ENCODE measurements around the gene INO80B.
"Not testable (repeated sequence)": the region's sequence is repeated elsewhere in the genome, so short reads cannot be mapped to it uniquely, and the experiment has no call there.

Gene INO80B

DNA sequence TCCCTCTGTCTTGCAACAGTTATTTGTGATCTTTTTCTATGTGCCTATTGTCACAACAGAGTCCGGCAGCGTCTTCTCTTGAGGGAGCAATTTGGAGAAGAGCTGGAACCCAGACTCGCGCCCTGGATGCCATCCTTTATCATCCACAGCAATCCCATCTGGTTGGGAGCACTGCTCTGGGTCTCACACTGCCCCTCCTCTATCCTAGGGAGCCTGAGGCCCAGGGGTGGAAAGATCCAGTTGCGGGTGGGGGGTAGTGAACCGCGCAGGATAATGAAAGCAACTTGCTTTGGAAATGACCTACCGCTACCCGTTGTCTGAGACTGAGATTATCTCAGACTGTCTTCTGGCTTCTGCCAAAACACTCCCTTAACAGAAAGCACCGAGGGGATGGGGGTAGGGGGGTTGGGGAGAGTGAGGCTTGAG, 4.1 kb downstream of the INO80B start:
- Histone ChIP-seq H3K36me3 (ENCODE audit: control insufficient read depth, low read depth, low read length) (peaks cover 24% of the 10 kb centered on the region), H3K9me3 (ENCODE audit: control insufficient read depth, low read depth, low read length) (no peaks in the 10 kb centered on the region), H3K27ac (ENCODE audit: low read length) (peak overlapping the region; percentile 47), H3K9ac (ENCODE audit: low read length) (peak overlapping the region; percentile 66), H3K27me3 (ENCODE audit: control insufficient read depth, insufficient read depth, low read length) (no peaks in the 10 kb centered on the region), H3K4me1 (ENCODE audit: control insufficient read depth, low read depth, low read length) (peaks cover 6% of the 10 kb centered on the region), H3K4me3 (ENCODE audit: low read length) (peak overlapping the region; percentile 74)

DNA sequence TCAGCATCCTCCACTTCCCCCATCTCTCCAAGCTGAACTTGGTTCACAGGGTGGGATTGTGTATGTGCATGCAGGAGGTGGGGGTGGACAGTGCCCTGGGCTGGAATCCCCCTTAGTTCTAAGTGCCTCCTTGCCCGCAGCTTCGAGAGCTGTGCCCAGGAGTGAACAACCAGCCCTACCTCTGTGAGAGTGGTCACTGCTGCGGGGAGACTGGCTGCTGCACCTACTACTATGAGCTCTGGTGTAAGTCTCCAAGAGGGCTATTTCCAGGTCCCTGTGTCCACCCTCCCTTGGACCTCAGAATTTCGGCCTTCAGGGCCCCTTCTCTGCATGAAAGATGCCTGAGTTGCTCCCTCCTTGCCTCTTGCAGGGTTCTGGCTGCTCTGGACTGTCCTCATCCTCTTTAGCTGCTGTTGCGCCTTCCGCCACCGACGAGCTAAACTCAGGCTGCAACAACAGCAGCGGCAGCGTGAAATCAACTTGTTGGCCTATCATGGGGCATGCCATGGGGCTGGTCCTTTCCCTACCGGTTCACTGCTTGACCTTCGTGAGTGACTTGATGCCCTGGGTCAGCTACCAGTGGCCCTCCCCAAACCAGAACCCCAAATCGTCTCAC, 4.7 kb downstream of the INO80B start:
- not testable (repeated sequence) for H3K27ac ChIP-seq (ENCODE audit: low read length); H3K9me3 ChIP-seq (ENCODE audit: control insufficient read depth, low read depth, low read length); H3K9ac ChIP-seq (ENCODE audit: low read length); H3K4me1 ChIP-seq (ENCODE audit: control insufficient read depth, low read depth, low read length); H3K27me3 ChIP-seq (ENCODE audit: control insufficient read depth, insufficient read depth, low read length)
- Histone ChIP-seq H3K4me3 (ENCODE audit: low read length) (peak overlapping the region; percentile 74), H3K36me3 (ENCODE audit: control insufficient read depth, low read depth, low read length) (peaks cover 24% of the 10 kb centered on the region)

DNA sequence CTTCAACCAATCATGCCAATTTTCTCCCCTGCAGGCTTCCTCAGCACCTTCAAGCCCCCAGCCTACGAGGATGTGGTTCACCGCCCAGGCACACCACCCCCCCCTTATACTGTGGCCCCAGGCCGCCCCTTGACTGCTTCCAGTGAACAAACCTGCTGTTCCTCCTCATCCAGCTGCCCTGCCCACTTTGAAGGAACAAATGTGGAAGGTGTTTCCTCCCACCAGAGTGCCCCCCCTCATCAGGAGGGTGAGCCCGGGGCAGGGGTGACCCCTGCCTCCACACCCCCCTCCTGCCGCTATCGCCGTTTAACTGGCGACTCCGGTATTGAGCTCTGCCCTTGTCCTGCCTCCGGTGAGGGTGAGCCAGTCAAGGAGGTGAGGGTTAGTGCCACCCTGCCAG, 5.3 kb downstream of the INO80B start:
- H3K9ac ChIP-seq (ENCODE audit: low read length); H3K27me3 ChIP-seq (ENCODE audit: control insufficient read depth, insufficient read depth, low read length); H3K9me3 ChIP-seq (ENCODE audit: control insufficient read depth, low read depth, low read length); H3K4me1 ChIP-seq (ENCODE audit: control insufficient read depth, low read depth, low read length); H3K27ac ChIP-seq (ENCODE audit: low read length); H3K4me3 ChIP-seq (ENCODE audit: low read length): not testable (repeated sequence)
- peaks cover 24% of the 10 kb centered on the region for H3K36me3 ChIP-seq (ENCODE audit: control insufficient read depth, low read depth, low read length)

DNA sequence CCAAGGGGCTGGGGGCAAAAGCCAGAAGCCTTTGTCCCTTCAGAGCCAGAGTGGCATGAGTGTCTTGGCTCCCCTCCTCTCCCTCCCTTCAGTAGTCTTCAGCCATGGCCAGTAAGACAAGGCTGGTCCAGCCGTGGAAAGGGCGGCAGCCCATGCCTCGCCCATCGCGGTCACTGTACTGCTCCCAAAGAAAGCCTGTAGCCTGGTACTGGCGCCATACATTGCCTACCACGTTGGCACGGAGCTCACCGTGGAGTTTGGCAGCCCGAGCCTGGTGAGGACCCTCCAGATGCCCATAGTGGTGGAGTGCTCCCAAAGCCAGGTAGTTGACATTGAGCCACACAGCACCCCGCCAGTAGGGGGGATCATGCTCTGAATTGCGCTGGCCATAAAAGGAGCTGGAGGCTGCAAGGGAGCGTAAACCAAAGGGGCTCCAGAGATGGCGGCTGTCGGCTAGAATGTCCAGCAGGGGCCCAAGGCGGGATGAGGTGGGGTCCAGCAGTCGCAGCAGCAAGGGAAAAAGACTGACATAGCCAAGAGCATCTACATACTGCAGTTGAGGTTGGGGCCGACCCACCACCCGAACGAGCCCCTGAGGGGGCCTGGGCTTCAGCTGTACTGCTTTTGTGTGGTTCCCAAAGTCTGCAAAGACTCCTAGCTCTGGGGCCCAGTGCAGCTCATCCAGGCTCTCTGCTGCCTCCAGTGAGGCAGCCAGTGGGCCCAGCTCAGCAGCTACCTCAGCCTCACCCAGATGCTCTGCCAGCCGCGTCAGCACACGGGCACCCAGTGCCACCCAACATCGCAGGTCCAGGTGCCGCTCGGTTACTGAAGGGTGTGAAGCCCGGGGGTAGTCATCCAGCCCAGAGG, 6.5 kb downstream of the INO80B start:
- Histone ChIP-seq H3K36me3 (ENCODE audit: control insufficient read depth, low read depth, low read length) (peaks cover 24% of the 10 kb centered on the region), H3K9me3 (ENCODE audit: control insufficient read depth, low read depth, low read length) (no peaks in the 10 kb centered on the region), H3K27me3 (ENCODE audit: control insufficient read depth, insufficient read depth, low read length) (no peaks in the 10 kb centered on the region)

DNA sequence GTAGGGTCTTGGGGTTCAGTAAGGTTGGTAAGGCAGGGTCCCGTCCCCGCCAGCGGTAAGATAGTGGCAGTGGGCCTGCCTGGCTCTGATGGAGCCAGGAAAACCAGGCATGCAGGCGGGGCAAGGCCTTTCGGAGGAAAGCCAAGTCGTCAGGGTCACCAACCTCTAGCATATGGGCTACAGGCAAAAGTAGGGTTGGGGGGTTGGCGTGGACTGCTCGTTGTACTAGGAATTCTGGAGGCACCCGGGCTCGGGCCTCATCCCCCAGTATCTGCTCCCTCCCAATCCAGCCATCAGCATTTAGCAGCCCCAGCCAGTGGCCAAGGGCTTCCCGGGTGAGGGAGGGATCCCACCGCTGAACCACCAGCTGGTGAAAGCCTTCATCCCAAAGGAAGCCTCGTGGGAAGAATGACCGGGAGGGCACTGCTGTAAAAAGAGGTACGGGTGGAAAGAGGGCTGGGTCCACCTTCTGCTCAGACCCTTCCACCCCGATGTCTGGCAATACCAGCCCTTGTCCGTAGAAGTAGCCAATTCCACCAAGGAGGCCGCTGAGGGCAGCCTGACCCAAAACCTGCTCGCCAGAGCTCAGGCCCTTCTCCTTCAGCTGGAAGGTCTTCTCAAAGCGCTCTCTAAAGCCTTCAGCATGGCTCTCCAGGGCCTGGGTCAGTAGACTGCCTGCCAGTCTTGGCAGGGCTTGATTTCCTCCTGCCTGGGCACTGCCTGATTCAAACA, 7.3 kb downstream of the INO80B start:
- Histone ChIP-seq H3K27ac (ENCODE audit: low read length) (no peak overlapping the region), H3K27me3 (ENCODE audit: control insufficient read depth, insufficient read depth, low read length) (no peaks in the 10 kb centered on the region), H3K4me1 (ENCODE audit: control insufficient read depth, low read depth, low read length) (no peaks in the 10 kb centered on the region), H3K36me3 (ENCODE audit: control insufficient read depth, low read depth, low read length) (peaks cover 24% of the 10 kb centered on the region), H3K9ac (ENCODE audit: low read length) (no peak overlapping the region), H3K9me3 (ENCODE audit: control insufficient read depth, low read depth, low read length) (no peaks in the 10 kb centered on the region), H3K4me3 (ENCODE audit: low read length) (no peak overlapping the region)

More for the DNA sequence above, 6.5 kb downstream of the INO80B start:
- Histone ChIP-seq H3K4me1 (ENCODE audit: control insufficient read depth, low read depth, low read length) (peaks cover 5% of the 10 kb centered on the region), H3K4me3 (ENCODE audit: low read length) (no peak overlapping the region), H3K9ac (ENCODE audit: low read length) (no peak overlapping the region), H3K27ac (ENCODE audit: low read length) (no peak overlapping the region)

DNA sequence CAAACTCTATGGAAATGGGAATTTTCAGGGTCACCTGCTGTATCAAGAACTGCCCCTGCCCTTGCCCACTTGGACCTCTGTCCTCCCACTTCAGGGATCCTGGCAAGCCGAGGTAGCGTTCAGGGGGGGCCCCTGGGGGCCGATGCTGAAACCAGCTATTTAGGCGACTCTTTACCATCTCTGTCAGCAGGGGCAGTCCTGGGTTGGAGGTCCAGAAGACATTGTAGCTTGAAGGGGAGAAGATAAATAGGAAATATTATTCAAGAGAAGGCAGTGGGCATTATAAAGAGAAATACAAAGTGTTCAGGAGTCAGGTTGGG, 7.9 kb downstream of the INO80B start:
- H3K36me3 ChIP-seq (ENCODE audit: control insufficient read depth, low read depth, low read length): peaks cover 24% of the 10 kb centered on the region
- H3K9ac ChIP-seq (ENCODE audit: low read length): no peak overlapping the region
- no peaks in the 10 kb centered on the region for H3K4me1 ChIP-seq (ENCODE audit: control insufficient read depth, low read depth, low read length)
- no peaks in the 10 kb centered on the region for H3K27me3 ChIP-seq (ENCODE audit: control insufficient read depth, insufficient read depth, low read length)
- H3K4me3 ChIP-seq (ENCODE audit: low read length): no peak overlapping the region
- no peaks in the 10 kb centered on the region for H3K9me3 ChIP-seq (ENCODE audit: control insufficient read depth, low read depth, low read length)
- no peak overlapping the region for H3K27ac ChIP-seq (ENCODE audit: low read length)

DNA sequence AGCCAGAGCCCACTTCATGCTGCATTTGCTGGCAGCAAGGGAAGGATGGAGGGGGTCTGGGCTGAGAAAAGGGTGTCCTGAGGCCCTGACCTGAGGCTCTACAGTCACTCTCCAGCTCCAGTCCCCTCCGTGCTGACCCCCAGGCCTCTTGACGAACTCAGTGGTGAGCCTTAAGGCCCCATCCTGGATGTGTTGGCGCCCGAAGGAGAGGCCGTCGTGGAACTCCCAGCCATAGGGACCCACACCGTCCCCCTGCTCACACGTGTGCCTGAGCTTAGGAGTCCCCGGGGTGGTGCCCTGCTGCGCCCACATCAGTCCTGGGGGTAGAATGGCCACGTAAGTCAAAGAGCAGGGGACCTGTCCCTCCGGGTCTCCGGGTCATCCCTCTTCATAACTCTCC, 9.5 kb downstream of the INO80B start:
- no peak overlapping the region for H3K27ac ChIP-seq (ENCODE audit: low read length)
- no peaks in the 10 kb centered on the region for H3K9me3 ChIP-seq (ENCODE audit: control insufficient read depth, low read depth, low read length)
- H3K4me1 ChIP-seq (ENCODE audit: control insufficient read depth, low read depth, low read length): no peaks in the 10 kb centered on the region
- peak overlapping the region; percentile 60 for H3K9ac ChIP-seq (ENCODE audit: low read length)
- no peaks in the 10 kb centered on the region for H3K27me3 ChIP-seq (ENCODE audit: control insufficient read depth, insufficient read depth, low read length)
- peak overlapping the region; percentile 84 for H3K4me3 ChIP-seq (ENCODE audit: low read length)
- peaks cover 24% of the 10 kb centered on the region for H3K36me3 ChIP-seq (ENCODE audit: control insufficient read depth, low read depth, low read length)

DNA sequence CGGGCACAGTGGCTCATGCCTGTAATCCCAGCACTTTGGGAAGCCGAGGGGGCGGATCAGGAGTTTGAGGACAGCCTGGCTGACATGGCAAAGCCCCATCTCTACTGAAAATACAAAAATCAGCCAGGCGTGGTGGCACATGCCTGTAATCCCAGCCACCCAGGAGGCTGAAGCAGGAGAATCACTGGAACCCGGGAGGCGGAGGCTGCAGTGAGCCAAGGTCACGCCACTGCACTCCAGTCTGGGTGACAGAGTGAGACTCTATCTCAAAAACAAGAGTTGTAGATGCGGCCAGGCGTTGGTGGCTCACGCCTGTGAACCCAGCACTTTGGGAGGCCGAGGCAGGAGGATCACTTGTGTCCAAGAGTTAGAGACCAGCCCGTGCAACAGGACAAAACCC, 15.9 kb downstream of the INO80B start:
- not testable (repeated sequence) for H3K9ac ChIP-seq (ENCODE audit: low read length); H3K4me3 ChIP-seq (ENCODE audit: low read length); H3K4me1 ChIP-seq (ENCODE audit: control insufficient read depth, low read depth, low read length); H3K9me3 ChIP-seq (ENCODE audit: control insufficient read depth, low read depth, low read length); H3K27ac ChIP-seq (ENCODE audit: low read length); H3K27me3 ChIP-seq (ENCODE audit: control insufficient read depth, insufficient read depth, low read length)
- H3K36me3 ChIP-seq (ENCODE audit: control insufficient read depth, low read depth, low read length): peaks cover 16% of the 10 kb centered on the region

DNA sequence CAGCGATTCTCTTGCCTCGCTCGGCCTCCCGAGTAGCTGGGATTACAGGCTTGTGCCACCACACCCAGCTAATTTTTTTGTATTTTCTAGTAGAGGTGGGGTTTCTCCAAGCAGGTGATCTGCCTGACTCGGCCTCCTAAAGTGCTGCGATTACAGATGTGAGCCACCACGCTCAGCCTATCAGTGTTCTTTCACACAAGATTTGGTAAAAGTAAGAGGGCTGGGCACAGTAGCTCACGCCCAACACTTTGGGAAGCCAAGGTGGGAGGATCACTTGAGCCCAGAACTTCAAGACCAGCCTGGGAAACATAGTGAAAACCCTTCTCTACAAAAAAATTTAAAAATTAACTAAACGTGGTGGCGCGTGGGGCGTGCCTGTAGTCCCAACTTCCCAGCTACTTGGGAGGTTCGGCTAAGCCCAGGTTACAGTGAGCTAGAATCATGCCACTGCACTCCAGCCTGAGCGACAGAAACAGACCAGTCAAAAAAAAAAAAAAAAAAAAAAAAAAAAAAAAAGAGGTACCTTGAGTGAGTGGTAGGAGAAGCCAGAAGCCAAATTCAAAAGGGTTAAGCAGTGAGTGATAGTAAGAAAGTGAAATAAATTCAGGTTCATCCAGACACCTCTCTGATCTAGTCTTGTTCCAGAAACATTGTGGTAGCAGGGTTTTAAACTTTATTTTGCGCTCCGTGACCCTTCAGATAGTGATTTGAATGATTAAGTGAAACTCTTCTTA, 16.6 kb downstream of the INO80B start:
- no peak overlapping the region for H3K27ac ChIP-seq (ENCODE audit: low read length)
- H3K9me3 ChIP-seq (ENCODE audit: control insufficient read depth, low read depth, low read length): no peaks in the 10 kb centered on the region
- peak overlapping the region; percentile 99 for H3K4me3 ChIP-seq (ENCODE audit: low read length)
- H3K27me3 ChIP-seq (ENCODE audit: control insufficient read depth, insufficient read depth, low read length): no peaks in the 10 kb centered on the region
- peaks cover 4% of the 10 kb centered on the region for H3K4me1 ChIP-seq (ENCODE audit: control insufficient read depth, low read depth, low read length)
- H3K9ac ChIP-seq (ENCODE audit: low read length): peak overlapping the region; percentile 81
- H3K36me3 ChIP-seq (ENCODE audit: control insufficient read depth, low read depth, low read length): peaks cover 17% of the 10 kb centered on the region

DNA sequence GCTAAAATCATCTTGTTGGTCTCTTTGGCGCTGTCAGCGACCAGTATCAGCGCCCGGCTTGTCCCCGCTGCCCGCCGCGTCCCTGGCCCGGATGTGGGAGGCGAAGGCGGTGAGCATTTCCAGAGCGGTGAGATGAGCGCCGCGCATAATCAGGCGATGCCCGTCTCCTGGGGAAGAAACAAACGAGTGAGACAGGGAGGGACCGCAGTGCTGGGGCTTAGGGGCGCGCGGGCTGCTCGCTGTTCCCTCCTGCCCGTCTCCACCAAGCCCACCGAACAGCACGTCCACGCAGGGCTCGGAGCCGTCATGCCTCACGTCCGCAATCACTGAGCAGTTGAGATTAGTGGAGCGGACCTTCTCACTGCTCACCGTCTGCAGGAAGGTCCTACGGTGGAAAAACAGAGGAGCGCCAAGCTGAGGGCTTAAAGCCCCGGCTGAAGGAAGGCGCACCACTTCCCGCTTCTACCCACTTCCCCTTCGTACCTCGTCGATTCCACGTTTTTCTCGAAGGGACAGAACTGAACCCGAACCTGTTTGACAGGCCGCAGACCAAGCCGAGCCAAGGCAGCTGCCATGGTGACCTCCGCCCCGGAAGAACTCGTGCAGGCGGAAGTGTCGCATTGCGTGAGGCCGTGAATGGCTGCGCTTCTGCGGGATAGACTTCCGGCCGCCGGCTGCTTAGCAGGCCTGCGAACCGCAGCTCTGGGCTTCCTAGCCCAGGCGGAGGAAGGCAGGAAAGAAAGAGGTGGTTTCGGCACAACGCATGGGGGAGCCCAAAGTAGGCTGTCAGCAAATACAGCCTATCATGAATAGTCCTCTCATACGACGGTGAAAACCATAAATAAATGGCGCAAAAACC, 17.4 kb downstream of the INO80B start, which contains the start of gene MRPL53:
TSS of gene MRPL53 (minus strand) at position 595 of the 859 bp plus-strand sequence. CDS start at position 575, 20 bp downstream.
- Histone ChIP-seq H3K27ac (ENCODE audit: low read length) (peak within 1 kb of the TSS; percentile 95), H3K36me3 (ENCODE audit: control insufficient read depth, low read depth, low read length) (peaks cover 17% of the 10 kb centered on the region), H3K4me1 (ENCODE audit: control insufficient read depth, low read depth, low read length) (peaks cover 4% of the 10 kb centered on the region), H3K9me3 (ENCODE audit: control insufficient read depth, low read depth, low read length) (no peaks in the 10 kb centered on the region), H3K4me3 (ENCODE audit: low read length) (peak within 1 kb of the TSS; percentile 99), H3K27me3 (ENCODE audit: control insufficient read depth, insufficient read depth, low read length) (no peaks in the 10 kb centered on the region), H3K9ac (ENCODE audit: low read length) (peak within 1 kb of the TSS; percentile 81)

All from iPS-18a (cell line).